Measurements from ENCODE around the gene NATD1.

Gene NATD1

DNA sequence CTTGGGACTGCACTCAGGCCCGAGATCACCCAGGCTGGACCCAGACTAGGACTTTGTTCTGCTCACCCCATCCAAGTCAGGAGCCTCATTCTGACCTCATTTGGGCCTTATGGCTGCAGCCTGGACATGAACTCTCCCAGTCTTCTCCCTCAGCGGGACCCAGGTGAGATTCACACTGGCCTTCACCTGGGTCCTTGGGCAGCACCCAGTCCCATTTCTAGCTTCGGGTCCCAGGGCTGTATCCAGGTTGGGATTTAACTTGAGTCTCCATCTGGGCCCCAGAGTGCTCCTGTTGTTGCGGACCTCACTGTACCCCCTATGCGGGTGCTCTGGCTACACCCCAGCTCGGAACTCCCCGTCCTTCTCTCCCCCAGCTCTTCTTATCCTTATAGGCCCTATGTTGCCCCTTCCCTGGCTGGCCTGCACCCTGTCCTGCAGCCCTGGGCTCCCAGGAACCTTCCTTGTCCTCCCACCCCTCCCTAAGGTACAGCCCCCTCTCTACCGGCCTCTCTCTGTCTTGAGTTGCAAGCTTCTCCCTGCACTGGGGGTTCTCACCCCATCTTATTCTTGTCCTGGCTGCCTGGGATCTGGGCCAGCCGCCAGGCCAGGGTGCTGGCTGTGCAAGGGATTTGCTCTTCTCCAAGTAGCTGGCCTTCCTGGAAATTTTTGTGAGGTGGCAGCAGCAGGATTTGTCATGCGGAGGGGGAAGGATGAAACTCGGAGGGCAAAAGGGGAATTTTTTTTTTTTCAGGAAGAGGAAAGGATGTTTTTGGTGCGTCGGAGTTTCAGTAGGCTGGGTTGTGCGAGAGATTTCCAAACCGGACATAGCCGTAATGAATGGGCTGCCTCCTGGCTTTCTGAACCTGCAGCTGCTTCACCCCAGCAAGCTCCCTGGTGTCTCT, 32.2 kb upstream of the NATD1 start:
- DNase-seq (no peak), ATAC-seq (ENCODE audit: insufficient read depth, low read depth) (no peak)
- Histone ChIP-seq H3K79me2 (ENCODE audit: insufficient read depth, low read length) (peaks cover 49% of the 10 kb centered on the region), H3K4me2 (ENCODE audit: insufficient read depth, low read length) (peak overlapping the region; percentile 93), H3K9me3 (ENCODE audit: insufficient read depth, low read length, severe bottlenecking) (no peaks in the 10 kb centered on the region), H3K9ac (ENCODE audit: low read depth, low read length) (peak overlapping the region; percentile 81), H2AFZ (ENCODE audit: low read depth, low read length) (peak overlapping the region; percentile 77), H3K36me3 (ENCODE audit: insufficient read depth, low read length) (no peaks in the 10 kb centered on the region; the same call in 1 of the 2 replicates), H3K4me1 (ENCODE audit: insufficient read depth, low read length) (peaks cover 46% of the 10 kb centered on the region), H4K20me1 (ENCODE audit: insufficient read depth, low read length) (peaks cover 50% of the 10 kb centered on the region), H3K27me3 (ENCODE audit: insufficient read depth, low read length, poor library complexity) (no peaks in the 10 kb centered on the region), H3K4me3 (ENCODE audit: low read depth in 1 of 2, low read length in 2 of 2) (peak overlapping the region; percentile 58 to 81; a peak in 3 of 4 replicates), H3K27ac (ENCODE audit: low read length) (peak overlapping the region; percentile 66)
- TF ChIP-seq EZH2 (IDR thresholded peaks at IDR 0.05; ENCODE audit: borderline replicate concordance, low read depth, low read length, severe bottlenecking): no peak
- TF ChIP-seq, protein P1, sequence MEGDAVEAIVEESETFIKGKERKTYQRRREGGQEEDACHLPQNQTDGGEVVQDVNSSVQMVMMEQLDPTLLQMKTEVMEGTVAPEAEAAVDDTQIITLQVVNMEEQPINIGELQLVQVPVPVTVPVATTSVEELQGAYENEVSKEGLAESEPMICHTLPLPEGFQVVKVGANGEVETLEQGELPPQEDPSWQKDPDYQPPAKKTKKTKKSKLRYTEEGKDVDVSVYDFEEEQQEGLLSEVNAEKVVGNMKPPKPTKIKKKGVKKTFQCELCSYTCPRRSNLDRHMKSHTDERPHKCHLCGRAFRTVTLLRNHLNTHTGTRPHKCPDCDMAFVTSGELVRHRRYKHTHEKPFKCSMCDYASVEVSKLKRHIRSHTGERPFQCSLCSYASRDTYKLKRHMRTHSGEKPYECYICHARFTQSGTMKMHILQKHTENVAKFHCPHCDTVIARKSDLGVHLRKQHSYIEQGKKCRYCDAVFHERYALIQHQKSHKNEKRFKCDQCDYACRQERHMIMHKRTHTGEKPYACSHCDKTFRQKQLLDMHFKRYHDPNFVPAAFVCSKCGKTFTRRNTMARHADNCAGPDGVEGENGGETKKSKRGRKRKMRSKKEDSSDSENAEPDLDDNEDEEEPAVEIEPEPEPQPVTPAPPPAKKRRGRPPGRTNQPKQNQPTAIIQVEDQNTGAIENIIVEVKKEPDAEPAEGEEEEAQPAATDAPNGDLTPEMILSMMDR (IDR thresholded peaks at IDR 0.05; ENCODE audit: borderline replicate concordance, extremely low read depth, low read length, poor library complexity, severe bottlenecking): no peak

DNA sequence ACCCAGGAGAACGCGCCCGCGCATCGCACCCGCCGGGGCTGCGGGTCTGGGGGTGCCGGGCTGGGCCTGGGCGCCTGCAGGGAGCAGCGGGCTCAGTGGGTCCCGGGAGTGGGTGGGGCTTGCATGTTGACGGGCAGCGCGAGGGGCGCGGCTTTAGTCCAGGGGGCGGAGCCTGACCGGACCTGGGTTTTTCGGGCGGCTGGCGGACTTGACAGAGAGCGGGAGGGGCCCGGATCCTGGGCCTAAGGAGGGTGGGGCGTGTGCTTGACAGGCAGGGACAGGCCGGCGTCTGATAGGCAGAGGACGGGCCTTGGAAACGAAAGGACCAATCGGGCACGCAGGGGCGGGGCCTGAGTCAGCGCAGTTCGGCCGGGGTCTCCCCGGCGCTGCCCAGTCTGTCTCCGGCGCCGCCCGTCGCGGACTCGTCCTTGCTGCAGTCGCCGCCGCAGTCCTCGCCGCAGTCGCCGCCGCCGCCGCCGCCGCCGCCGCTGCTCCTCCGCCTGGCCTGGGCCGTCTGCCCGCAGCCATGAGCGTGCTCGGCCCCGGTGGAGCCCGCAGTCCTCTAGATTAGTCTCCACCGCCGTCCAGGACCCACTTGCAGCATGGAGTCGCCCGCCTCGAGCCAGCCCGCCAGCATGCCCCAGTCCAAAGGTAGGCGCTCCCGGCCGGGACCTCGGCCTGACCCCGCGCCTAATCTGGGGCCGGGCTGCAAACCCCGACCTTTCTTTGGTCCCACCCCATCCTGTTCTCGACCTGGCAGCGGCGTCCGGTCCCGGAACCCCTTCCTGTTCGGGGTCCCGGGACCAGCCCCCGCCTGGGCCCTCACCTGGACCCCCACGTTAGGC, 31.3 kb upstream of the NATD1 start, which contains the start of gene MAP2K3:
Gene MAP2K3 (plus strand): TSS at position 393 of the 845 bp plus-strand sequence. CDS start 210 bp downstream, at position 603.
- peak within 1 kb of the TSS; percentile 66 for H3K27ac ChIP-seq (ENCODE audit: low read length)
- H3K36me3 ChIP-seq (ENCODE audit: insufficient read depth, low read length): no peaks in the 10 kb centered on the region; the same call in 1 of the 2 replicates
- peak within 1 kb of the TSS; percentile 81 for H3K9ac ChIP-seq (ENCODE audit: low read depth, low read length)
- H4K20me1 ChIP-seq (ENCODE audit: insufficient read depth, low read length): peaks cover 41% of the 10 kb centered on the region
- TF ChIP-seq EZH2 (IDR thresholded peaks at IDR 0.05; ENCODE audit: borderline replicate concordance, low read depth, low read length, severe bottlenecking): no peak
- TF ChIP-seq, protein P1 (IDR thresholded peaks at IDR 0.05; ENCODE audit: borderline replicate concordance, extremely low read depth, low read length, poor library complexity, severe bottlenecking): no peak
- H2AFZ ChIP-seq (ENCODE audit: low read depth, low read length): peak within 1 kb of the TSS; percentile 77
- H3K4me3 ChIP-seq (ENCODE audit: low read depth in 1 of 2, low read length in 2 of 2): peak within 1 kb of the TSS; percentile 58 to 81; a peak in 3 of 4 replicates
- H3K27me3 ChIP-seq (ENCODE audit: insufficient read depth, low read length, poor library complexity): no peaks in the 10 kb centered on the region
- ATAC-seq (ENCODE audit: insufficient read depth, low read depth): peak; percentile 79
- peaks cover 42% of the 10 kb centered on the region for H3K79me2 ChIP-seq (ENCODE audit: insufficient read depth, low read length)
- peak; percentile 93 for DNase-seq
- no peaks in the 10 kb centered on the region for H3K9me3 ChIP-seq (ENCODE audit: insufficient read depth, low read length, severe bottlenecking)
- H3K4me1 ChIP-seq (ENCODE audit: insufficient read depth, low read length): peaks cover 49% of the 10 kb centered on the region
- peak within 1 kb of the TSS; percentile 93 for H3K4me2 ChIP-seq (ENCODE audit: insufficient read depth, low read length)

DNA sequence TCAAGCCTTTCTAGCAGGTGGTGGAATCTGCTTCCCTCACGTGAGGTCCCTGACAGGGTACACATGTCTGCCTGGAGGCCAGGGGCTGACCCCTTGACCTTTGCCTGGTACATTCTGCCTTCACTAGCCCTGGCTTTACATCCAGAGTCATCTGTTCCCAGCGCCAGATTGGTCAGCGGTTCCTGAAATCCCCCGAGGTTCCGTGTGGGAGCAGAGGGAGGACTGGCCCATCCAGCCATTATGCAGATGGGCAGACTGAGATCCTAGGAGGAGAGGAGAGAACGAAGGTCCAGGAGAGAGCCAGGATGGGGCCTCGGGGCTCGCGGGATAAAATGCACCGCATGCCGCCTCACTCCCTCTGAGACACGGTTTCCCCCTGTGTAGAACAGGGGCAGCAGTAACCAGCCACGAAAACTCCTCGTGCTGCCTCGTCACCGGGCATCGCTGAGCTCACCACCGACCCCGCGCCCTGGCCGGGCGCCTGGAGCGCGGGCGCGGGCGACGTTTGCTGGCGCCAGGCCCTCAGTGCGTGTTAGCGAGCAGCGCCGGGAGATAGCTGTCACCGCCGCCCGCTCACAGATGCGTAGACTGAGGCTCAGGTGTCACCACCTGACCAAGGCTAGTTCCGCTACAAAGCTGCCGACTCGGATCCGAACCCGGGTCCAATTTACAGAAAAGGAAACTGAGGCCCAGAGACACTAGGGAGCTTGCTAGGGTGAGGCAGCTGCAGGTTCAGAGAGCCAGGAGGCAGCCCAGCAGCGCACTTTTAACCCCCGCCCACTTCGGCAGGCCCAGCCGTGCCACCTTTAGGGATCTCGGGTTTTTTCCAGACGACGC, 30.5 kb upstream of the NATD1 start:
- no peak for DNase-seq
- no peak for TF ChIP-seq EZH2 (IDR thresholded peaks at IDR 0.05; ENCODE audit: borderline replicate concordance, low read depth, low read length, severe bottlenecking)
- TF ChIP-seq, protein P1 (IDR thresholded peaks at IDR 0.05; ENCODE audit: borderline replicate concordance, extremely low read depth, low read length, poor library complexity, severe bottlenecking): no peak
- Histone ChIP-seq H2AFZ (ENCODE audit: low read depth, low read length) (peak overlapping the region; percentile 77), H3K79me2 (ENCODE audit: insufficient read depth, low read length) (peaks cover 34% of the 10 kb centered on the region), H4K20me1 (ENCODE audit: insufficient read depth, low read length) (peaks cover 33% of the 10 kb centered on the region), H3K4me2 (ENCODE audit: insufficient read depth, low read length) (peak overlapping the region; percentile 93), H3K9me3 (ENCODE audit: insufficient read depth, low read length, severe bottlenecking) (no peaks in the 10 kb centered on the region), H3K4me1 (ENCODE audit: insufficient read depth, low read length) (peaks cover 51% of the 10 kb centered on the region), H3K27ac (ENCODE audit: low read length) (no peak overlapping the region), H3K9ac (ENCODE audit: low read depth, low read length) (peak overlapping the region; percentile 81), H3K4me3 (ENCODE audit: low read depth in 1 of 2, low read length in 2 of 2) (peak overlapping the region; percentile 58 to 81; a peak in 3 of 4 replicates), H3K27me3 (ENCODE audit: insufficient read depth, low read length, poor library complexity) (no peaks in the 10 kb centered on the region), H3K36me3 (ENCODE audit: insufficient read depth, low read length) (no peaks in the 10 kb centered on the region; the same call in 1 of the 2 replicates)
- no peak for ATAC-seq (ENCODE audit: insufficient read depth, low read depth)
